Measurements from ENCODE around the gene LIPA. TPM values are rescaled to one million over a fixed set of nuclear protein-coding genes. Genes with fewer than 3 reads are reported as not detected.
"Not testable (repeated sequence)": the region's sequence is repeated elsewhere in the genome, so short reads cannot be mapped to it uniquely, and the experiment has no call there.

The LIPA gene
- total RNA-seq, 1 donor from 2014 or later, result 70.2 TPM

DNA sequence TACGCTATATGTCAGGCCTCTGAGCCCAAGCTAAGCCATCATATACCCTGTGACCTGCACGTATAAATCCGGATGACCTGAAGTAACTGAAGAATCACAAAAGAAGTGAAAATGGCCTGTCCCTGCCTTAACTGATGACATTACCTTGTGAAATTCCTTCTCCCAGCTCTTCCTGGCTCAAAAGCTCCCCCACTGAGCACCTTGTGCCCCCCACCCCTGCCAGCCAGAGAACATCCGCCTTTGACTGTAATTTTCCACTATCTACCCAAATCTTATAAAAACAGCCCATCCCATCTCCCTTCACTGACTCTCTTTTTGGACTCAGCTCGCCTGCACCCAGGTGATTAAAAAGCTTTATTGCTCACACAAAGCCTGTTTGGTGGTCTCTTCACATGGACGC lies 33.1 kb upstream of the LIPA start:
- not testable (repeated sequence) for H2AFZ ChIP-seq (ENCODE audit: low read depth, low read length); H3K36me3 Mint-ChIP-seq (ENCODE audit: low read depth, unreplicated experiment); H4K20me1 ChIP-seq (ENCODE audit: insufficient read depth, low read length); H3K9me3 ChIP-seq (ENCODE audit: insufficient read depth, low read depth, low read length); H3K4me3 Mint-ChIP-seq (ENCODE audit: unreplicated experiment); H3K4me3 ChIP-seq (ENCODE audit: insufficient read depth, low read depth, low read length); H3K27me3 Mint-ChIP-seq (ENCODE audit: low read depth, unreplicated experiment); H3K79me2 ChIP-seq (ENCODE audit: insufficient read depth, low read length); H3K9me3 Mint-ChIP-seq (ENCODE audit: unreplicated experiment); H3K36me3 ChIP-seq (ENCODE audit: insufficient read depth, low read length); H3K27me3 ChIP-seq (ENCODE audit: insufficient read depth, low read length); DNase-seq (ENCODE audit: low read depth); FAIRE-seq
- peak overlapping the region; percentile 42 for H3K9ac ChIP-seq (ENCODE audit: low read length)
- Mint-ChIP-seq H3K4me1 (ENCODE audit: low read depth, unreplicated experiment) (peaks cover 31% of the 10 kb centered on the region), H3K27ac (ENCODE audit: unreplicated experiment) (peak overlapping the region; percentile 37)
- peaks cover 31% of the 10 kb centered on the region for H3K4me1 ChIP-seq (ENCODE audit: insufficient read depth, low read length)
- H3K27ac ChIP-seq (ENCODE audit: low read depth, low read length), result peak overlapping the region; percentile 14
- peak overlapping the region; percentile 38 for H3K4me2 ChIP-seq (ENCODE audit: low read length)

DNA sequence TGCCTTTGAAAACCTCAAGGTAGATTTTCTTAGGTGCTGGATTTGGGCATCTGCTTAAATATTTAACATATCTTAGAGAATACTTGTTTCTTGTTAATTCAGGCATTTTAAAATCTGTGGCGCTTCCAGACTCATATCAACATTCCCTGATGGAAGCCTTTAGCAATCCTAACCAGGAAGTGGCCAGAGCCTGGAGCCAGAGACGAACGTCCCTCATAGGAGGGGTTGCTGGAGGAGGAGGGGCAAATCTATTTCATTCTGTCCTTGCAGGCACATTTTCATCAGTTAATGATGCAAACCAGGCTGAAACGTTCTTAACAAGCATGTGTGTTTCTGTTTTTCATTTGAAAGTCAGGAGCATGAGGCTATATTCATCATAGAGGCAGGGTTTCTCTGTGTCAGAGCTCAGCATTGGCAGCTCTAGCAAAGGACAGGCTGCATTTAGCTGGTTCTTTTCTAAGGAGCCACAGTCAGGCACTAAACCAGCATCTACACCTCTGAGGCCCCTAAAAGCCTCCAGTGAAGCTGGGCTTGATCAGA lies 32.4 kb upstream of the LIPA start:
- H2AFZ ChIP-seq (ENCODE audit: low read depth, low read length), result peak overlapping the region; percentile 84
- peaks cover 38% of the 10 kb centered on the region for H3K4me1 ChIP-seq (ENCODE audit: insufficient read depth, low read length)
- FAIRE-seq (no peak), DNase-seq (ENCODE audit: low read depth) (peak; percentile 70)
- H3K27me3 Mint-ChIP-seq (ENCODE audit: low read depth, unreplicated experiment), result no peaks in the 10 kb centered on the region
- H3K4me1 Mint-ChIP-seq (ENCODE audit: low read depth, unreplicated experiment), result peaks cover 38% of the 10 kb centered on the region
- H3K79me2 ChIP-seq (ENCODE audit: insufficient read depth, low read length), result no peaks in the 10 kb centered on the region
- H3K36me3 ChIP-seq (ENCODE audit: insufficient read depth, low read length), result no peaks in the 10 kb centered on the region
- peak overlapping the region; percentile 80 for H3K27ac ChIP-seq (ENCODE audit: low read depth, low read length)
- peaks cover 2% of the 10 kb centered on the region for H3K36me3 Mint-ChIP-seq (ENCODE audit: low read depth, unreplicated experiment)
- peak overlapping the region; percentile 74 for H3K9ac ChIP-seq (ENCODE audit: low read length)
- H3K27me3 ChIP-seq (ENCODE audit: insufficient read depth, low read length), result no peaks in the 10 kb centered on the region
- peaks cover 8% of the 10 kb centered on the region for H3K9me3 Mint-ChIP-seq (ENCODE audit: unreplicated experiment)
- peak overlapping the region; percentile 15 for H3K4me3 ChIP-seq (ENCODE audit: insufficient read depth, low read depth, low read length)
- no peaks in the 10 kb centered on the region for H3K9me3 ChIP-seq (ENCODE audit: insufficient read depth, low read depth, low read length)
- H3K4me3 Mint-ChIP-seq (ENCODE audit: unreplicated experiment), result peak overlapping the region; percentile 24
- H3K27ac Mint-ChIP-seq (ENCODE audit: unreplicated experiment), result peak overlapping the region; percentile 86
- TF ChIP-seq EZH2 (IDR thresholded peaks at IDR 0.05; ENCODE audit: insufficient read depth, low read length) (no peak), CTCF (IDR thresholded peaks at IDR 0.05; ENCODE audit: insufficient read depth, low read depth, low read length) (no peak)
- H3K4me2 ChIP-seq (ENCODE audit: low read length), result peak overlapping the region; percentile 80
- no peaks in the 10 kb centered on the region for H4K20me1 ChIP-seq (ENCODE audit: insufficient read depth, low read length)

GRCh38 chr10:89283025-89283935 lies 31.7 kb upstream of the LIPA start:
- peak overlapping the region; percentile 86 for H3K27ac Mint-ChIP-seq (ENCODE audit: unreplicated experiment)
- H3K27ac ChIP-seq (ENCODE audit: low read depth, low read length), result peak overlapping the region; percentile 80
- no peaks in the 10 kb centered on the region for H3K79me2 ChIP-seq (ENCODE audit: insufficient read depth, low read length)
- no peaks in the 10 kb centered on the region for H4K20me1 ChIP-seq (ENCODE audit: insufficient read depth, low read length)
- peaks cover 2% of the 10 kb centered on the region for H3K36me3 Mint-ChIP-seq (ENCODE audit: low read depth, unreplicated experiment)
- H3K9me3 Mint-ChIP-seq (ENCODE audit: unreplicated experiment), result peaks cover 8% of the 10 kb centered on the region
- H3K4me2 ChIP-seq (ENCODE audit: low read length), result peak overlapping the region; percentile 80
- H3K27me3 ChIP-seq (ENCODE audit: insufficient read depth, low read length), result no peaks in the 10 kb centered on the region
- H3K36me3 ChIP-seq (ENCODE audit: insufficient read depth, low read length), result no peaks in the 10 kb centered on the region
- peak overlapping the region; percentile 74 for H3K9ac ChIP-seq (ENCODE audit: low read length)
- peak; percentile 81 for DNase-seq (ENCODE audit: low read depth)
- TF ChIP-seq CTCF (IDR thresholded peaks at IDR 0.05; ENCODE audit: insufficient read depth, low read depth, low read length) (peak; percentile 3), EZH2 (IDR thresholded peaks at IDR 0.05; ENCODE audit: insufficient read depth, low read length) (no peak)
- peak overlapping the region; percentile 18 for H3K4me3 Mint-ChIP-seq (ENCODE audit: unreplicated experiment)
- peaks cover 43% of the 10 kb centered on the region for H3K4me1 ChIP-seq (ENCODE audit: insufficient read depth, low read length)
- H2AFZ ChIP-seq (ENCODE audit: low read depth, low read length), result peak overlapping the region; percentile 84
- H3K9me3 ChIP-seq (ENCODE audit: insufficient read depth, low read depth, low read length), result no peaks in the 10 kb centered on the region
- no peaks in the 10 kb centered on the region for H3K27me3 Mint-ChIP-seq (ENCODE audit: low read depth, unreplicated experiment)
- peaks cover 43% of the 10 kb centered on the region for H3K4me1 Mint-ChIP-seq (ENCODE audit: low read depth, unreplicated experiment)
- peak overlapping the region; percentile 15 for H3K4me3 ChIP-seq (ENCODE audit: insufficient read depth, low read depth, low read length)
- peak; percentile 74 for FAIRE-seq

Data from astrocyte (in vitro differentiated cells and primary cell).